Measurements from ENCODE around the gene TMEM132D.

Gene TMEM132D

GRCh38 chr12:129563266-129563665 is 340.6 kb downstream of the TMEM132D start:
- H3K27ac ChIP-seq: no peak overlapping the region
- DNase-seq (ENCODE audit: low spot score): no peak
- TF ChIP-seq CTCF (conservative IDR thresholded peaks at IDR 0.05; ENCODE audit: low read depth): no peak
- ChIA-PET POLR2A (ENCODE audit: low non-redundant PET) (no interaction called here), CTCF (no interaction called here)

- POLR2A ChIA-PET (ENCODE audit: low non-redundant PET): no interaction called here
- no peak overlapping the region for H3K27ac ChIP-seq
- CTCF ChIA-PET: interaction anchor here (0.6 kb wide), 1 partner anchor 14 kb away, joined by 3 read pairs; no protein-coding TSS in a partner anchor
- TF ChIP-seq CTCF (conservative IDR thresholded peaks at IDR 0.05; ENCODE audit: low read depth): no peak
- DNase-seq (ENCODE audit: low spot score): no peak
Observed at GRCh38 chr12:129561304-129561703, 342.5 kb downstream of the TMEM132D start.

- H3K27ac ChIP-seq: no peak overlapping the region
- no peak for TF ChIP-seq CTCF (conservative IDR thresholded peaks at IDR 0.05; ENCODE audit: low read depth)
- ChIA-PET POLR2A (ENCODE audit: low non-redundant PET) (no interaction called here), CTCF (no interaction called here)
- no peak for DNase-seq (ENCODE audit: low spot score)
Observed at GRCh38 chr12:129559776-129560175, 344.0 kb downstream of the TMEM132D start.

GRCh38 chr12:129558036-129558435 is 345.8 kb downstream of the TMEM132D start:
- POLR2A ChIA-PET (ENCODE audit: low non-redundant PET): no interaction called here
- no peak overlapping the region for H3K27ac ChIP-seq
- no peak for DNase-seq (ENCODE audit: low spot score)
- no peak for TF ChIP-seq CTCF (conservative IDR thresholded peaks at IDR 0.05; ENCODE audit: low read depth)
- CTCF ChIA-PET: no interaction called here

- ChIA-PET POLR2A (ENCODE audit: low non-redundant PET) (no interaction called here), CTCF (no interaction called here)
- DNase-seq (ENCODE audit: low spot score): no peak
- H3K27ac ChIP-seq: no peak overlapping the region
- TF ChIP-seq CTCF (conservative IDR thresholded peaks at IDR 0.05; ENCODE audit: low read depth): no peak
Observed at GRCh38 chr12:129556082-129556481, 347.7 kb downstream of the TMEM132D start.

GRCh38 chr12:129552996-129553750 is 350.7 kb downstream of the TMEM132D start:
- no peak overlapping the region for H3K27ac ChIP-seq
- no peak for DNase-seq (ENCODE audit: low spot score)
- TF ChIP-seq CTCF (conservative IDR thresholded peaks at IDR 0.05; ENCODE audit: low read depth): no peak
- CTCF ChIA-PET: no interaction called here
- POLR2A ChIA-PET (ENCODE audit: low non-redundant PET): no interaction called here

Data from RWPE1 (cell line).